Liver (tissue), 9 donors: ENCODE results near the gene MYCBPAP. TPM values are rescaled to one million over a fixed set of nuclear protein-coding genes. Genes with fewer than 3 reads are reported as not detected.

Experiments used
- DNase-seq: peaks from one replicate; pipeline ENCODE4 v3.0.0-alpha.2; 2017; ENCODE audit warnings: low spot score
- H3K27ac ChIP-seq, 2 donors: one replicate each; pipeline ENCODE4 v1.7.0; 2013; ENCODE audit warnings: inconsistent platforms in 2 of 2, low read length in 2 of 2, control low read depth in 1 of 2, low read depth in 1 of 2, mild to moderate bottlenecking in 1 of 2
- H3K27me3 ChIP-seq, 4 donors: one replicate each; pipeline versions ENCODE4 v1.6.1 to v1.7.0; 2013; ENCODE audit warnings: low read length in 3 of 4, inconsistent platforms in 1 of 4, mild to moderate bottlenecking in 1 of 4, moderate library complexity in 1 of 4; ENCODE audit not compliant: control insufficient read depth in 4 of 4, insufficient read depth in 4 of 4
- H3K36me3 ChIP-seq, 4 donors: one replicate each; pipeline versions ENCODE4 v1.6.1 to v1.7.0; 2013; ENCODE audit warnings: low read length in 3 of 4, mild to moderate bottlenecking in 3 of 4, low read depth in 1 of 4, moderate library complexity in 1 of 4; ENCODE audit not compliant: control insufficient read depth in 4 of 4, insufficient read depth in 3 of 4
- H3K4me1 ChIP-seq, 4 donors: one replicate each; pipeline versions ENCODE4 v1.6.1 to v1.7.0; 2013; ENCODE audit warnings: low read length in 3 of 4, mild to moderate bottlenecking in 3 of 4, moderate library complexity in 1 of 4; ENCODE audit not compliant: control insufficient read depth in 4 of 4, insufficient read depth in 4 of 4
- H3K4me3 ChIP-seq, 3 donors: one replicate each; pipeline versions ENCODE4 v1.6.1 to v1.7.0; 2013; ENCODE audit warnings: low read length in 3 of 3, control low read depth in 1 of 3, low read depth in 1 of 3, mild to moderate bottlenecking in 1 of 3
- H3K9ac ChIP-seq, 2 donors: one replicate each; pipeline ENCODE4 v1.7.0; 2013; ENCODE audit warnings: low read length in 2 of 2, mild to moderate bottlenecking in 2 of 2, moderate library complexity in 2 of 2, control low read depth in 1 of 2, low read depth in 1 of 2
- H3K9me3 ChIP-seq, 4 donors: one replicate each; pipeline versions ENCODE4 v1.6.1 to v1.7.0; 2013; ENCODE audit warnings: low read length in 3 of 4; ENCODE audit not compliant: control insufficient read depth in 4 of 4
- ATF3 ChIP-seq: IDR thresholded peaks from 2 replicates; pipeline ENCODE4 v1.6.1; 2016; ENCODE audit warnings: antibody characterized with exemption
- CTCF ChIP-seq: fragments of 150-350 bp; IDR thresholded peaks from 2 replicates; pipeline ENCODE4 v1.5.1; 2017; ENCODE audit warnings: improper control_type of control experiment, low read depth, low read length; ENCODE audit not compliant: missing input control
- EGR1 ChIP-seq, 2 donors: IDR thresholded peaks; 2 replicates each; pipeline ENCODE4 v1.6.1; 2016 to 2018; ENCODE audit warnings: antibody characterized with exemption in 2 of 2, low read depth in 2 of 2
- FOXA1 ChIP-seq: IDR thresholded peaks from 2 replicates; pipeline ENCODE4 v1.6.1; 2016; ENCODE audit warnings: antibody characterized with exemption
- FOXA2 ChIP-seq: IDR thresholded peaks from 2 replicates; pipeline ENCODE4 v1.6.1; 2016; ENCODE audit warnings: antibody characterized with exemption
- GABPA ChIP-seq, 2 donors: IDR thresholded peaks in 1 of 2; conservative IDR thresholded peaks in 1 of 2; 2 replicates each; pipeline ENCODE4 v1.6.1; 2016; ENCODE audit warnings: antibody characterized with exemption in 2 of 2, mild to moderate bottlenecking in 1 of 2, moderate library complexity in 1 of 2
- HNF4A ChIP-seq, 2 donors: conservative IDR thresholded peaks; 2 replicates each; pipeline ENCODE4 v1.6.1; 2016; ENCODE audit warnings: antibody characterized with exemption in 2 of 2, mild to moderate bottlenecking in 2 of 2
- HNF4G ChIP-seq: IDR thresholded peaks from 2 replicates; pipeline ENCODE4 v1.6.1; 2016; ENCODE audit warnings: antibody characterized with exemption
- JUND ChIP-seq, 2 donors: IDR thresholded peaks; 2 replicates each; pipeline ENCODE4 v1.6.1; 2016; ENCODE audit warnings: antibody characterized with exemption in 2 of 2
- MAX ChIP-seq: IDR thresholded peaks from 2 replicates; pipeline ENCODE4 v1.6.1; 2016; ENCODE audit warnings: antibody characterized with exemption
- NR2F2 ChIP-seq: IDR thresholded peaks from 2 replicates; pipeline ENCODE4 v1.6.1; 2016; ENCODE audit warnings: antibody characterized with exemption
- RAD21 ChIP-seq, 2 donors: IDR thresholded peaks; 2 replicates each; pipeline ENCODE4 v1.6.1; 2016; ENCODE audit warnings: antibody characterized with exemption in 2 of 2, mild to moderate bottlenecking in 2 of 2
- REST ChIP-seq: IDR thresholded peaks from 2 replicates; pipeline ENCODE4 v1.6.1; 2016; ENCODE audit warnings: antibody characterized with exemption, mild to moderate bottlenecking
- RXRA ChIP-seq, 2 donors: IDR thresholded peaks; 2 replicates each; pipeline ENCODE4 v1.6.1; 2017 to 2018; ENCODE audit warnings: antibody characterized with exemption in 2 of 2, mild to moderate bottlenecking in 1 of 2
- SP1 ChIP-seq: IDR thresholded peaks from 2 replicates; pipeline ENCODE4 v1.6.1; 2018; ENCODE audit warnings: antibody characterized with exemption, mild to moderate bottlenecking
- TAF1 ChIP-seq: conservative IDR thresholded peaks from 2 replicates; pipeline ENCODE4 v1.6.1; 2016; ENCODE audit warnings: antibody characterized with exemption, mild to moderate bottlenecking
- YY1 ChIP-seq: IDR thresholded peaks from 2 replicates; pipeline ENCODE4 v1.6.1; 2016; ENCODE audit warnings: antibody characterized with exemption, mild to moderate bottlenecking
- ZBTB33 ChIP-seq: IDR thresholded peaks from 2 replicates; pipeline ENCODE4 v1.6.1; 2016; ENCODE audit warnings: antibody characterized with exemption
- WGBS: extraction: QIAGEN DNeasy Blood & Tissue Kit; methylation state at CpG from one replicate; pipeline ENCODE4 v1.1.7; 2013; 5-methylcytosine and 5-hydroxymethylcytosine counted together
- polyA plus RNA-seq, 2 donors: library from polyadenylated mRNA; stranded (reverse) in 1 of 2; unstranded in 1 of 2; fragments of 200-250 nt in 1 of 2; fragments of >200 nt in 1 of 2; fragmentation: Nextera tagmentation in 1 of 2; extraction: Ambion mirVana in 1 of 2; gene quantifications; one replicate each; pipeline versions ENCODE4 v1.2.1 to v1.2.3, GENCODE V29; 2013 to 2015
- total RNA-seq, 2 donors: library from RNA; depleted of rRNA; stranded (reverse); fragments of >200 nt; gene quantifications; one replicate each; pipeline ENCODE4 v1.2.3, GENCODE V29; 2014
- donor health status: healthy.
- donor health status: healthy.
- donor health status: healthy.
- donor health status: healthy.
- donor health status: healthy.

Gene MYCBPAP
- total and polyA plus RNA-seq, 4 donors, result 0.23 to 0.25 TPM; not detected in 2

DNA sequence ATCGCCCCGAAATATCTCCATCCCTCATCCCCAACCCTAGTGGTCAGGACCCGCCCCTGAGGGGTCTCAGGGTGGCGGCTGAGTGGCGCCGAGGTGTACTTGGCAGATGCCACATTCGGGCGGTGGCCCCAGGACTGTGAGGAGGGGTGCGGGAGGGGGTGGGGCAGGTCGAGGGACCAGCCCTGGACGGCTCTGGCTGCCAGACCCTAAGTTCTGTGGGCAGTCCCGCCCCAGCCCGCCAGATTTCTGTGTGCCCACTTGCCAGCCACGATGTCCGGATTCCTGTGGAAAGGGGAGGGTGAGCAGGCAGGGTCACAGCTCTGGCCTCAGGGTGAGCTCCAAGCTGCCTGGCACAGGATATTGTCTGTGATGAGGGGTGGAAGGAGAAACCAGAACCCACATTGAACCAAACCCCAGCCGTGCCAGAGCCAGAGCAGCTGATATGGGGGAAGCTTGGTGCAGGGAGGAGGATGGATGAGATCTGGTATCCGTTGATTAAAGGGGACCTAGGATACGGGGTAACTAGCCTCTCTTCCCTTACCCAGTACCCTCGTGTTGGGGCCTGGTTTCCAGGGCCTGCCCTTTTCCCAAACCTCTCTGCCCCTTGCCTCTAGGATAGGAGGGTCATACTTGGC is 38.5 kb upstream of the MYCBPAP start:
- no peak for TF ChIP-seq FOXA1
- no peak for TF ChIP-seq REST
- TF ChIP-seq ZBTB33, result no peak
- TF ChIP-seq TAF1, result no peak
- TF ChIP-seq FOXA2, result no peak
- TF ChIP-seq JUND (IDR thresholded peaks at IDR 0.05), result no peak
- no peak for TF ChIP-seq RXRA (IDR thresholded peaks at IDR 0.05)
- TF ChIP-seq MAX, result no peak
- TF ChIP-seq RAD21 (IDR thresholded peaks at IDR 0.05), result no peak
- TF ChIP-seq ATF3, result no peak
- TF ChIP-seq HNF4A (conservative IDR thresholded peaks at IDR 0.05), result no peak
- no peak for TF ChIP-seq CTCF
- TF ChIP-seq NR2F2, result no peak
- no peak for TF ChIP-seq EGR1 (IDR thresholded peaks at IDR 0.05; ENCODE audit: low read depth in 2 of 2)
- TF ChIP-seq YY1, result no peak
- TF ChIP-seq SP1, result no peak
- no peak for TF ChIP-seq HNF4G
- TF ChIP-seq GABPA (IDR thresholded peaks at IDR 0.05 in 1 of 2, conservative IDR thresholded peaks at IDR 0.05 in 1 of 2), result no peak
- WGBS, result 68% methylated on average over 19 of the region's 19 CpGs
- no peak overlapping the region for H3K9ac ChIP-seq
- H3K9me3 ChIP-seq, result no peaks in the 10 kb centered on the region
- H3K27ac ChIP-seq, result no peak overlapping the region
- no peak for DNase-seq
- no peaks in the 10 kb centered on the region for H3K27me3 ChIP-seq
- peaks cover 23 to 78% (median 60%) of the 10 kb centered on the region in 4 donors for H3K4me1 ChIP-seq
- H3K36me3 ChIP-seq, result peaks cover 0 to 7% (median 3%) of the 10 kb centered on the region in 4 donors
- no peak overlapping the region for H3K4me3 ChIP-seq
